ENCODE measurements around the gene KRT15. TPM values are rescaled to one million over a fixed set of nuclear protein-coding genes. Genes with fewer than 3 reads are reported as not detected.

Gene KRT15
- total RNA-seq, 6 donors from 2014 or later, result 10.5 to 57.9 (median 19.2) TPM

GRCh38 chr17:41464682-41465081 lies 54.0 kb downstream of the KRT15 start:
- peak in 1 of 2 donors; percentile 89 for DNase-seq
- TF ChIP-seq, protein P1, sequence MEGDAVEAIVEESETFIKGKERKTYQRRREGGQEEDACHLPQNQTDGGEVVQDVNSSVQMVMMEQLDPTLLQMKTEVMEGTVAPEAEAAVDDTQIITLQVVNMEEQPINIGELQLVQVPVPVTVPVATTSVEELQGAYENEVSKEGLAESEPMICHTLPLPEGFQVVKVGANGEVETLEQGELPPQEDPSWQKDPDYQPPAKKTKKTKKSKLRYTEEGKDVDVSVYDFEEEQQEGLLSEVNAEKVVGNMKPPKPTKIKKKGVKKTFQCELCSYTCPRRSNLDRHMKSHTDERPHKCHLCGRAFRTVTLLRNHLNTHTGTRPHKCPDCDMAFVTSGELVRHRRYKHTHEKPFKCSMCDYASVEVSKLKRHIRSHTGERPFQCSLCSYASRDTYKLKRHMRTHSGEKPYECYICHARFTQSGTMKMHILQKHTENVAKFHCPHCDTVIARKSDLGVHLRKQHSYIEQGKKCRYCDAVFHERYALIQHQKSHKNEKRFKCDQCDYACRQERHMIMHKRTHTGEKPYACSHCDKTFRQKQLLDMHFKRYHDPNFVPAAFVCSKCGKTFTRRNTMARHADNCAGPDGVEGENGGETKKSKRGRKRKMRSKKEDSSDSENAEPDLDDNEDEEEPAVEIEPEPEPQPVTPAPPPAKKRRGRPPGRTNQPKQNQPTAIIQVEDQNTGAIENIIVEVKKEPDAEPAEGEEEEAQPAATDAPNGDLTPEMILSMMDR (IDR thresholded peaks at IDR 0.05), result no peak
- TF ChIP-seq EP300 (IDR thresholded peaks at IDR 0.05), result peak in 1 of 4 donors; percentile 50
- no peak for TF ChIP-seq POLR2A (IDR thresholded peaks at IDR 0.05)

DNA sequence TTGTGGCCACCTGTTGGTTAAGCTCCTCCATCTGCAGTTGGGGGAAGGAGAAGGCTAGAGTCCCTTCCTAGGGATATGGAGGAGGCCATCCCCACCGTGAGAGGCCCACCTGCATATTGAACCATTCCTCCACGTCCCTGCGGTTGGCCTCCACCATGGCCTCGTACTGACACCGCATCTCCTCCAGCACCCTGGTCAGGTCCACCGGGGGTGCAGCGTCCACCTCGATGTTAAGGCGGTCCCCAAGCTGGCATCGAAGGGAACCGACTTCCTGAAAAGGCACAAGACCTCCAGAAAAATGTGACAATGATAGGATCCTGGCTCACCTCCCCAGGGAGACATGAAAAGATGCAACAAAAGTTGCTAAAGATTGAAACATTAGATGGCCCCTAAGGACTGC lies 54.5 kb downstream of the KRT15 start:
- H3K36me3 ChIP-seq, result no peaks in the 10 kb centered on the region
- TF ChIP-seq EP300 (IDR thresholded peaks at IDR 0.05), result no peak
- TF ChIP-seq POLR2A (IDR thresholded peaks at IDR 0.05), result no peak
- TF ChIP-seq, protein P1 (IDR thresholded peaks at IDR 0.05), result no peak
- TF ChIP-seq POLR2AphosphoS5 (IDR thresholded peaks at IDR 0.05), result no peak
- no peak for DNase-seq
- no peak for ATAC-seq (ENCODE audit: low FRiP score in 2 of 2)
- H3K27ac ChIP-seq, result no peak overlapping the region
- H3K4me3 ChIP-seq, result no peak overlapping the region
- H3K4me1 ChIP-seq, result peaks cover 0 to 13% (median 5%) of the 10 kb centered on the region in 4 donors
- H3K9me3 ChIP-seq, result no peaks in the 10 kb centered on the region
- WGBS, 2 donors, result 88 to 92% methylated on average over 10 to 11 of the region's 11 CpGs
- H3K27me3 ChIP-seq, result no peaks in the 10 kb centered on the region

More at GRCh38 chr17:41464682-41465081, 54.0 kb downstream of the KRT15 start:
- H3K4me1 ChIP-seq, result peaks cover 0 to 13% (median 5%) of the 10 kb centered on the region in 4 donors
- peak; percentile 75 to 81 for ATAC-seq (ENCODE audit: low FRiP score in 2 of 2)
- H3K4me3 ChIP-seq, result no peak overlapping the region
- WGBS, 2 donors, result 35 to 45% methylated on average over 6 of the region's 6 CpGs
- H3K27me3 ChIP-seq, result no peaks in the 10 kb centered on the region
- H3K36me3 ChIP-seq, result no peaks in the 10 kb centered on the region
- H3K27ac ChIP-seq, result no peak overlapping the region
- no peaks in the 10 kb centered on the region for H3K9me3 ChIP-seq

DNA sequence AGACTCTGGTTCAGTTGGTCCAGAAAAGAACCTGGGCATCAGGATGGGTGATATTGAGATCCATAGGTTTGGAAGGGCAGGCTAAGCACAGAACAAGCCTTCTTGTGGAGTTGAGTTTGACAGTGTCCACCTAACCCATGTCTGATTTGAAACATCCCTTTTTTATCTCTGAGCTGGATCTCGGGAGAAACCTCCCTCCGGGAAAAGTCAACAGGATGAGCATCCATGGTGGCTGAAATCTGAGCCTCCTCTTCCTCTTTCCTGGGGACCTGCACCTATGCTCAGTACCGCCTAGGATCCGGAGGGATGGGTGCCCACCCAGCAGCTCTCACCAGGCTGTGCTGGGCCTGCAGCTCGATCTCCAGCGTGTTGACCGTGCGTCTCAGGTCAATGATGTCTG lies 54.9 kb downstream of the KRT15 start:
- no peak overlapping the region for H3K4me3 ChIP-seq
- no peak for ATAC-seq (ENCODE audit: low FRiP score in 2 of 2)
- no peaks in the 10 kb centered on the region for H3K27me3 ChIP-seq
- H3K36me3 ChIP-seq, result no peaks in the 10 kb centered on the region
- no peak for DNase-seq
- H3K27ac ChIP-seq, result no peak overlapping the region
- H3K4me1 ChIP-seq, result peaks cover 0 to 13% (median 5%) of the 10 kb centered on the region in 4 donors
- no peaks in the 10 kb centered on the region for H3K9me3 ChIP-seq
- WGBS, 2 donors, result 87 to 95% methylated on average over 3 to 8 of the region's 8 CpGs
- TF ChIP-seq, protein P1 (IDR thresholded peaks at IDR 0.05), result no peak
- TF ChIP-seq POLR2AphosphoS5 (IDR thresholded peaks at IDR 0.05) (no peak), POLR2A (IDR thresholded peaks at IDR 0.05) (no peak), EP300 (IDR thresholded peaks at IDR 0.05) (no peak)

Small RNAs within 50 kb of the gene (small RNA-seq; reads per million reads assigned to genes)
- gene RNU2-32P, result 0 to 0.44 (median 0.07) reads per million in 4 donors

Other genes starting within 250 kb of the KRT15 start
- not detected for gene KRTAP9-7, start 243.2 kb downstream of the KRT15 start, total RNA-seq
- gene KRTAP29-1, start 216.0 kb downstream of the KRT15 start, total RNA-seq, result not detected
- not detected for gene KRTAP16-1, start 209.6 kb downstream of the KRT15 start, total RNA-seq
- not detected for gene KRTAP17-1, start 203.2 kb downstream of the KRT15 start, total RNA-seq
- not detected for gene KRT33A, start 168.1 kb downstream of the KRT15 start, total RNA-seq
- not detected for gene KRT33B, start 149.1 kb downstream of the KRT15 start, total RNA-seq
- gene KRT34, start 136.6 kb downstream of the KRT15 start, total RNA-seq, result not detected
- not detected for gene KRT31, start 121.3 kb downstream of the KRT15 start, total RNA-seq
- gene KRT37, start 94.3 kb downstream of the KRT15 start, total RNA-seq, result not detected
- not detected for gene KRT38, start 77.9 kb downstream of the KRT15 start, total RNA-seq
- gene KRT32, start 51.5 kb downstream of the KRT15 start, total RNA-seq, result not detected
- not detected for gene KRT35, start 37.7 kb downstream of the KRT15 start, total RNA-seq
- gene KRT36, start 29.0 kb downstream of the KRT15 start, total RNA-seq, result not detected
- gene KRT13, start 13.3 kb downstream of the KRT15 start, total RNA-seq, result 10 to 100 TPM in 1 of 6 donors, 1 to 10 TPM in 5; 1.0 to 12.1 (median 7.2) TPM
- gene KRT19, start 9.4 kb upstream of the KRT15 start, total RNA-seq, result 1,000 to 10,000 TPM in 1 of 6 donors, 100 to 1,000 TPM in 5; 235 to 1,101 (median 666) TPM
- gene KRT9, start 53.2 kb upstream of the KRT15 start, total RNA-seq, result not detected
- gene KRT14, start 68.0 kb upstream of the KRT15 start, total RNA-seq, result not detected
- gene KRT16, start 93.9 kb upstream of the KRT15 start, total RNA-seq, result not detected
- gene KRT17, start 105.7 kb upstream of the KRT15 start, total RNA-seq, result 10 to 100 TPM in 4 of 6 donors, 1 to 10 TPM in 1, under 1 TPM in 1; 0.78 to 33.3 (median 18.0) TPM
- 100 to 1,000 TPM; 109 to 998 (median 405) TPM for gene EIF1, start 170.0 kb upstream of the KRT15 start, total RNA-seq
- gene GAST, start 193.4 kb upstream of the KRT15 start, total RNA-seq, result not detected
- 1 to 10 TPM in 1 of 6 donors, under 1 TPM in 3, not detected in 2; 0.14 to 1.0 (median 0.59) TPM for gene HAP1, start 215.8 kb upstream of the KRT15 start, total RNA-seq

All from upper lobe of left lung (tissue), 6 donors.